ENCODE measurements around the gene MMP27.

DNA sequence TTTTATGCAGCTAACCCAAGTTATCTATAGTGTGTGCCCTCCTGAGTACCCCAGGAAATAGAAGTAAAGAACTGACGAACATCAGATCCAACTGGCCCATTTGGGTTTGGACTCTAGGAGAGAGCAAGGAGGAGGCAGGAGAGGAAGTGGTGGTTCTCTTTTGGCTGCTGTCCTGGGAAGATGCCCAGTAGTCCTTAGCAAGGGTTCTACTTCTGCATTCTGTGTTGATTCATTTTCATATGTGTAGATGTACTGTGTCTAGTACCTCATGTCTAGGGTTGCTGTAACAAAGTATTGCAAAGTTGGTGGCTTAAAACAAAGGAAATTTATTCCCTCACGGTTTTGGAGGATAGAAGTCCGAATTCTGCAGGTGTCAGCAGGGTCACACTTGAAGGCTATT, 6.6 kb upstream of the MMP27 start:
- TF ChIP-seq, protein P1, sequence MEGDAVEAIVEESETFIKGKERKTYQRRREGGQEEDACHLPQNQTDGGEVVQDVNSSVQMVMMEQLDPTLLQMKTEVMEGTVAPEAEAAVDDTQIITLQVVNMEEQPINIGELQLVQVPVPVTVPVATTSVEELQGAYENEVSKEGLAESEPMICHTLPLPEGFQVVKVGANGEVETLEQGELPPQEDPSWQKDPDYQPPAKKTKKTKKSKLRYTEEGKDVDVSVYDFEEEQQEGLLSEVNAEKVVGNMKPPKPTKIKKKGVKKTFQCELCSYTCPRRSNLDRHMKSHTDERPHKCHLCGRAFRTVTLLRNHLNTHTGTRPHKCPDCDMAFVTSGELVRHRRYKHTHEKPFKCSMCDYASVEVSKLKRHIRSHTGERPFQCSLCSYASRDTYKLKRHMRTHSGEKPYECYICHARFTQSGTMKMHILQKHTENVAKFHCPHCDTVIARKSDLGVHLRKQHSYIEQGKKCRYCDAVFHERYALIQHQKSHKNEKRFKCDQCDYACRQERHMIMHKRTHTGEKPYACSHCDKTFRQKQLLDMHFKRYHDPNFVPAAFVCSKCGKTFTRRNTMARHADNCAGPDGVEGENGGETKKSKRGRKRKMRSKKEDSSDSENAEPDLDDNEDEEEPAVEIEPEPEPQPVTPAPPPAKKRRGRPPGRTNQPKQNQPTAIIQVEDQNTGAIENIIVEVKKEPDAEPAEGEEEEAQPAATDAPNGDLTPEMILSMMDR (IDR thresholded peaks at IDR 0.05) = no peak
- TF ChIP-seq POLR2AphosphoS5 (IDR thresholded peaks at IDR 0.05) (no peak), POLR2A (IDR thresholded peaks at IDR 0.05) (no peak)
